HG03025 (cell line): Measurements from ENCODE around the gene PLIN4.

Experiments
- ATAC-seq: cut with Tn5 transposase; IDR thresholded peaks from one replicate; pipeline ENCODE4 v1.9.1; 2021; ENCODE audit warnings: mild to moderate bottlenecking, moderate library complexity; ENCODE audit not compliant: unreplicated experiment, low FRiP score

PLIN4 gene

GRCh38 chr19:4507804-4508203 is 10.5 kb downstream of the PLIN4 start:
- no peak for ATAC-seq

- ATAC-seq: no peak
Observed at GRCh38 chr19:4507150-4507452, 11.2 kb downstream of the PLIN4 start.

- ATAC-seq: no peak
Observed at GRCh38 chr19:4506449-4507149, 11.7 kb downstream of the PLIN4 start.

GRCh38 chr19:4505570-4506448 is 12.5 kb downstream of the PLIN4 start:
- no peak for ATAC-seq

- no peak for ATAC-seq
Observed at GRCh38 chr19:4504891-4505569, 13.3 kb downstream of the PLIN4 start.

- ATAC-seq: no peak
Observed at GRCh38 chr19:4504297-4504701, 14.0 kb downstream of the PLIN4 start.

- ATAC-seq: no peak
Observed at GRCh38 chr19:4503825-4504170, 14.5 kb downstream of the PLIN4 start.

- ATAC-seq: no peak
Observed at GRCh38 chr19:4503132-4503824, 15.0 kb downstream of the PLIN4 start.

- no peak for ATAC-seq
Observed at GRCh38 chr19:4502282-4503131, 15.8 kb downstream of the PLIN4 start.

GRCh38 chr19:4501691-4502090 is 16.6 kb downstream of the PLIN4 start:
- ATAC-seq: no peak

- ATAC-seq: no peak
Observed at GRCh38 chr19:4500841-4501591, 17.3 kb downstream of the PLIN4 start.

- no peak for ATAC-seq
Observed at GRCh38 chr19:4499855-4500254, 18.4 kb downstream of the PLIN4 start.

GRCh38 chr19:4499318-4499717 is 19.0 kb downstream of the PLIN4 start:
- ATAC-seq: no peak

- no peak for ATAC-seq
Observed at GRCh38 chr19:4498694-4499093, 19.6 kb downstream of the PLIN4 start.

- no peak for ATAC-seq
Observed at GRCh38 chr19:4497770-4498389, 20.4 kb downstream of the PLIN4 start.

- ATAC-seq: no peak
Observed at GRCh38 chr19:4496304-4496703, 22.0 kb downstream of the PLIN4 start.

GRCh38 chr19:4495471-4495870 is 22.8 kb downstream of the PLIN4 start:
- no peak for ATAC-seq

- ATAC-seq: no peak
Observed at GRCh38 chr19:4494691-4495064, 23.6 kb downstream of the PLIN4 start.
